OCI-LY3 (cell line): ENCODE measurements around the gene TSKU.

Experiments used
- EZH2phosphoT487 ChIP-seq: fragments of 200-600 bp; shearing (Covaris generic); IDR thresholded peaks from 2 replicates; pipeline ENCODE4 v1.6.1; 2018; ENCODE audit warnings: antibody characterized with exemption, mixed run types, low read depth
- TF ChIP-seq, protein P1 (sequence below): fragments of 200-600, 300-600 bp; sonication (generic); IDR thresholded peaks from 2 replicates; pipeline ENCODE4 v1.5.1; 2014; ENCODE audit warnings: antibody characterized with exemption, low read length, low read depth

- TF ChIP-seq, protein P1, sequence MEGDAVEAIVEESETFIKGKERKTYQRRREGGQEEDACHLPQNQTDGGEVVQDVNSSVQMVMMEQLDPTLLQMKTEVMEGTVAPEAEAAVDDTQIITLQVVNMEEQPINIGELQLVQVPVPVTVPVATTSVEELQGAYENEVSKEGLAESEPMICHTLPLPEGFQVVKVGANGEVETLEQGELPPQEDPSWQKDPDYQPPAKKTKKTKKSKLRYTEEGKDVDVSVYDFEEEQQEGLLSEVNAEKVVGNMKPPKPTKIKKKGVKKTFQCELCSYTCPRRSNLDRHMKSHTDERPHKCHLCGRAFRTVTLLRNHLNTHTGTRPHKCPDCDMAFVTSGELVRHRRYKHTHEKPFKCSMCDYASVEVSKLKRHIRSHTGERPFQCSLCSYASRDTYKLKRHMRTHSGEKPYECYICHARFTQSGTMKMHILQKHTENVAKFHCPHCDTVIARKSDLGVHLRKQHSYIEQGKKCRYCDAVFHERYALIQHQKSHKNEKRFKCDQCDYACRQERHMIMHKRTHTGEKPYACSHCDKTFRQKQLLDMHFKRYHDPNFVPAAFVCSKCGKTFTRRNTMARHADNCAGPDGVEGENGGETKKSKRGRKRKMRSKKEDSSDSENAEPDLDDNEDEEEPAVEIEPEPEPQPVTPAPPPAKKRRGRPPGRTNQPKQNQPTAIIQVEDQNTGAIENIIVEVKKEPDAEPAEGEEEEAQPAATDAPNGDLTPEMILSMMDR: no peak
- TF ChIP-seq EZH2phosphoT487: no peak
These were observed 11.6 kb upstream of the TSKU start for GRCh38 chr11:76771446-76772099.
